ENCODE results near the gene KLHDC1. TPM values are rescaled to one million over a fixed set of nuclear protein-coding genes. Genes with fewer than 3 reads are reported as not detected.
"Not testable (repeated sequence)": the region's sequence is repeated elsewhere in the genome, so short reads cannot be mapped to it uniquely, and the experiment has no call there.

The KLHDC1 gene
- total and polyA plus RNA-seq, 2 experiments from 2014 or later, result 4.1 to 5.0 TPM

- Histone ChIP-seq H3K9me3 (ENCODE audit: low read depth) (no peaks in the 10 kb centered on the region), H3K27ac (peak overlapping the region; percentile 98), H3K9me2 (ENCODE audit: insufficient read depth) (no peaks in the 10 kb centered on the region), H3F3A (ENCODE audit: insufficient read depth) (peaks cover 28% of the 10 kb centered on the region), H3K4me3 (peak overlapping the region; percentile 83), H3K4me1 (ENCODE audit: insufficient read depth) (peaks cover 25% of the 10 kb centered on the region), H3K36me3 (ENCODE audit: low read depth) (peaks cover 11% of the 10 kb centered on the region; the same call in 1 of the 2 replicates), H3K79me2 (ENCODE audit: insufficient read depth) (peaks cover 49% of the 10 kb centered on the region), H2AFZ (peak overlapping the region; percentile 53), H3K9ac (peak overlapping the region; percentile 99), H3K4me2 (ENCODE audit: unreplicated experiment) (peak overlapping the region; percentile 91), H4K20me1 (ENCODE audit: insufficient read depth) (no peaks in the 10 kb centered on the region), H3K27me3 (replicated peaks; ENCODE audit: insufficient read depth) (no peaks in the 10 kb centered on the region)
- TF ChIP-seq EZH2 (IDR thresholded peaks at IDR 0.05; ENCODE audit: insufficient read depth, poor library complexity, severe bottlenecking) (no peak), EZH2phosphoT487 (IDR thresholded peaks at IDR 0.05; ENCODE audit: insufficient read depth, low read depth) (no peak)
- DNase-seq, result peak; percentile 85
- 0 to 2% methylated on average over 67 of the region's 67 CpGs for WGBS, 2 experiments (ENCODE audit: low coverage in 1 of 2, low lambda C conversion rate in 2 of 2, missing lambda C conversion rate in 2 of 2)
- in situ Hi-C loops (cut with MboI), result loop anchor here (10.0 kb wide), 1 partner anchor 134 kb away; the partner anchor contains the start of gene DNAAF2
Observed at GRCh38 chr14:49768301-49769121, 75.6 kb downstream of the KLHDC1 start.

GRCh38 chr14:49769171-49769570 lies 76.3 kb downstream of the KLHDC1 start:
- Histone ChIP-seq H3K9me3 (ENCODE audit: low read depth) (no peaks in the 10 kb centered on the region), H3K27me3 (replicated peaks; ENCODE audit: insufficient read depth) (no peaks in the 10 kb centered on the region), H3F3A (ENCODE audit: insufficient read depth) (peaks cover 28% of the 10 kb centered on the region), H3K79me2 (ENCODE audit: insufficient read depth) (peaks cover 53% of the 10 kb centered on the region), H4K20me1 (ENCODE audit: insufficient read depth) (no peaks in the 10 kb centered on the region), H3K27ac (peak overlapping the region; percentile 98), H2AFZ (0 out of 2 replicates have a peak overlapping the region, but pooled peaks have one; percentile 53), H3K36me3 (ENCODE audit: low read depth) (peaks cover 15% of the 10 kb centered on the region), H3K9me2 (ENCODE audit: insufficient read depth) (no peaks in the 10 kb centered on the region), H3K9ac (peak overlapping the region; percentile 99), H3K4me3 (peak overlapping the region; percentile 83), H3K4me2 (ENCODE audit: unreplicated experiment) (peak overlapping the region; percentile 91), H3K4me1 (ENCODE audit: insufficient read depth) (peaks cover 25% of the 10 kb centered on the region)
- DNase-seq, result peak; percentile 73
- in situ Hi-C loops (cut with MboI), result loop anchor here (10.0 kb wide), 1 partner anchor 134 kb away; the partner anchor contains the start of gene DNAAF2
- TF ChIP-seq EZH2 (IDR thresholded peaks at IDR 0.05; ENCODE audit: insufficient read depth, poor library complexity, severe bottlenecking), result no peak
- TF ChIP-seq EZH2phosphoT487 (IDR thresholded peaks at IDR 0.05; ENCODE audit: insufficient read depth, low read depth), result no peak
- 6 to 9% methylated on average over 6 of the region's 6 CpGs for WGBS, 2 experiments (ENCODE audit: low coverage in 1 of 2, low lambda C conversion rate in 2 of 2, missing lambda C conversion rate in 2 of 2)

- H3K4me2 ChIP-seq (ENCODE audit: unreplicated experiment), result peak overlapping the region; percentile 91
- H3K27ac ChIP-seq, result peak overlapping the region; percentile 98
- no peaks in the 10 kb centered on the region for H3K9me3 ChIP-seq (ENCODE audit: low read depth)
- H2AFZ ChIP-seq, result 0 out of 2 replicates have a peak overlapping the region, but pooled peaks have one; percentile 53
- H3K9ac ChIP-seq, result peak overlapping the region; percentile 99
- in situ Hi-C loops (cut with MboI), result loop anchor here (10.0 kb wide), 1 partner anchor 135 kb away; the partner anchor contains the start of gene DNAAF2
- H3K79me2 ChIP-seq (ENCODE audit: insufficient read depth), result peaks cover 58% of the 10 kb centered on the region
- WGBS, 2 experiments (ENCODE audit: low coverage in 1 of 2, low lambda C conversion rate in 2 of 2, missing lambda C conversion rate in 2 of 2), result 62 to 64% methylated on average over 15 of the region's 15 CpGs
- peaks cover 28% of the 10 kb centered on the region for H3F3A ChIP-seq (ENCODE audit: insufficient read depth)
- TF ChIP-seq EZH2 (IDR thresholded peaks at IDR 0.05; ENCODE audit: insufficient read depth, poor library complexity, severe bottlenecking), result no peak
- TF ChIP-seq EZH2phosphoT487 (IDR thresholded peaks at IDR 0.05; ENCODE audit: insufficient read depth, low read depth), result no peak
- H4K20me1 ChIP-seq (ENCODE audit: insufficient read depth), result no peaks in the 10 kb centered on the region
- peaks cover 25% of the 10 kb centered on the region for H3K4me1 ChIP-seq (ENCODE audit: insufficient read depth)
- H3K4me3 ChIP-seq, result peak overlapping the region; percentile 83
- H3K27me3 ChIP-seq (replicated peaks; ENCODE audit: insufficient read depth), result no peaks in the 10 kb centered on the region
- no peaks in the 10 kb centered on the region for H3K9me2 ChIP-seq (ENCODE audit: insufficient read depth)
- H3K36me3 ChIP-seq (ENCODE audit: low read depth), result peaks cover 21% of the 10 kb centered on the region
- no peak for DNase-seq
Observed at GRCh38 chr14:49769581-49770211, 76.8 kb downstream of the KLHDC1 start.

GRCh38 chr14:49770212-49770817 lies 77.4 kb downstream of the KLHDC1 start:
- H3K9me2 ChIP-seq (ENCODE audit: insufficient read depth), result no peaks in the 10 kb centered on the region
- 55 to 65% methylated on average over 4 of the region's 4 CpGs for WGBS, 2 experiments (ENCODE audit: low coverage in 1 of 2, low lambda C conversion rate in 2 of 2, missing lambda C conversion rate in 2 of 2)
- H3K36me3 ChIP-seq (ENCODE audit: low read depth), result peaks cover 27% of the 10 kb centered on the region
- peak overlapping the region; percentile 98 for H3K27ac ChIP-seq
- no peak for TF ChIP-seq EZH2phosphoT487 (IDR thresholded peaks at IDR 0.05; ENCODE audit: insufficient read depth, low read depth)
- TF ChIP-seq EZH2 (IDR thresholded peaks at IDR 0.05; ENCODE audit: insufficient read depth, poor library complexity, severe bottlenecking), result no peak
- H4K20me1 ChIP-seq (ENCODE audit: insufficient read depth), result no peaks in the 10 kb centered on the region
- H3K4me1 ChIP-seq (ENCODE audit: insufficient read depth), result peaks cover 25% of the 10 kb centered on the region
- DNase-seq, result peak; percentile 28
- no peaks in the 10 kb centered on the region for H3K27me3 ChIP-seq (replicated peaks; ENCODE audit: insufficient read depth)
- H3F3A ChIP-seq (ENCODE audit: insufficient read depth), result peaks cover 28% of the 10 kb centered on the region
- H3K9ac ChIP-seq, result peak overlapping the region; percentile 99; the same call in 1 of the 2 replicates
- no peak overlapping the region for H2AFZ ChIP-seq
- in situ Hi-C loops (cut with MboI), result no loop called here
- peak overlapping the region; percentile 91 for H3K4me2 ChIP-seq (ENCODE audit: unreplicated experiment)
- H3K9me3 ChIP-seq (ENCODE audit: low read depth), result no peaks in the 10 kb centered on the region
- peak overlapping the region; percentile 83 for H3K4me3 ChIP-seq
- H3K79me2 ChIP-seq (ENCODE audit: insufficient read depth), result peaks cover 63% of the 10 kb centered on the region

GRCh38 chr14:49771691-49772090 lies 78.8 kb downstream of the KLHDC1 start:
- H3K27me3 ChIP-seq (replicated peaks; ENCODE audit: insufficient read depth); H2AFZ ChIP-seq; H3K9me2 ChIP-seq (ENCODE audit: insufficient read depth); H3K4me2 ChIP-seq (ENCODE audit: unreplicated experiment); H3K4me3 ChIP-seq; DNase-seq; in situ Hi-C loops (cut with MboI); H3K9ac ChIP-seq; H3K9me3 ChIP-seq (ENCODE audit: low read depth); H4K20me1 ChIP-seq (ENCODE audit: insufficient read depth); H3K27ac ChIP-seq: not testable (repeated sequence)
- H3K79me2 ChIP-seq (ENCODE audit: insufficient read depth), result peaks cover 72% of the 10 kb centered on the region
- peaks cover 27% of the 10 kb centered on the region for H3F3A ChIP-seq (ENCODE audit: insufficient read depth)
- 91 to 93% methylated on average over 10 of the region's 10 CpGs for WGBS, 2 experiments (ENCODE audit: low coverage in 1 of 2, low lambda C conversion rate in 2 of 2, missing lambda C conversion rate in 2 of 2)
- peaks cover 33% of the 10 kb centered on the region for H3K36me3 ChIP-seq (ENCODE audit: low read depth)
- peaks cover 25% of the 10 kb centered on the region for H3K4me1 ChIP-seq (ENCODE audit: insufficient read depth)

Measured in GM23248 (cell line).